ENCODE results near the gene CISH. TPM values are rescaled to one million over a fixed set of nuclear protein-coding genes. Genes with fewer than 3 reads are reported as not detected.

Gene CISH
- total RNA-seq, 1 donor from 2014 or later = 2.6 TPM

DNA sequence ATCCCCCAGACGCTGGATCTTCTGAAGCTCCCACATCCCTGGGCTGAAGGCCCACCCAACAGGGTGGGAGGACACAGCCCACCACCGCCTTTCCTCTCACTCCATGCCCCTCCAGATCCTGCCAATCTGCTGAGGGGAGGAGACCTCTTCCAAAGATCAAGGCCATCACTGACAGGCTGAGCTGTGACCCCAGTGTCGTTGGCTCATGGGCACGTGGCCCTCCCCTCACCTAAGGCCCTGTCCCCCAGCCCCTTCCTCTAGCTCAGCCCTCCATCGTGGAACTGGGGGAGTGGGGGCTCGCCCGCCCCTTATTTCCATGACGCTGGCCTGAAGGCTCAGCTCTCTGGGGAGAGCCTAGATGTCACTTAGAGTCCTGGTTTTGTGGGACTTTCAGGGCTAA is 54.5 kb downstream of the CISH start:
- no peaks in the 10 kb centered on the region for H3K9me3 Mint-ChIP-seq (ENCODE audit: unreplicated experiment)
- no peak for DNase-seq (ENCODE audit: low spot score)
- TF ChIP-seq, protein P1, sequence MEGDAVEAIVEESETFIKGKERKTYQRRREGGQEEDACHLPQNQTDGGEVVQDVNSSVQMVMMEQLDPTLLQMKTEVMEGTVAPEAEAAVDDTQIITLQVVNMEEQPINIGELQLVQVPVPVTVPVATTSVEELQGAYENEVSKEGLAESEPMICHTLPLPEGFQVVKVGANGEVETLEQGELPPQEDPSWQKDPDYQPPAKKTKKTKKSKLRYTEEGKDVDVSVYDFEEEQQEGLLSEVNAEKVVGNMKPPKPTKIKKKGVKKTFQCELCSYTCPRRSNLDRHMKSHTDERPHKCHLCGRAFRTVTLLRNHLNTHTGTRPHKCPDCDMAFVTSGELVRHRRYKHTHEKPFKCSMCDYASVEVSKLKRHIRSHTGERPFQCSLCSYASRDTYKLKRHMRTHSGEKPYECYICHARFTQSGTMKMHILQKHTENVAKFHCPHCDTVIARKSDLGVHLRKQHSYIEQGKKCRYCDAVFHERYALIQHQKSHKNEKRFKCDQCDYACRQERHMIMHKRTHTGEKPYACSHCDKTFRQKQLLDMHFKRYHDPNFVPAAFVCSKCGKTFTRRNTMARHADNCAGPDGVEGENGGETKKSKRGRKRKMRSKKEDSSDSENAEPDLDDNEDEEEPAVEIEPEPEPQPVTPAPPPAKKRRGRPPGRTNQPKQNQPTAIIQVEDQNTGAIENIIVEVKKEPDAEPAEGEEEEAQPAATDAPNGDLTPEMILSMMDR (IDR thresholded peaks at IDR 0.05; ENCODE audit: unreplicated experiment) = no peak
- H3K27me3 Mint-ChIP-seq (ENCODE audit: unreplicated experiment) = peaks cover 10% of the 10 kb centered on the region
- no peak overlapping the region for H3K4me3 Mint-ChIP-seq (ENCODE audit: unreplicated experiment)
- no peaks in the 10 kb centered on the region for H3K4me1 Mint-ChIP-seq (ENCODE audit: unreplicated experiment)
- no peaks in the 10 kb centered on the region for H3K36me3 Mint-ChIP-seq (ENCODE audit: low read depth, unreplicated experiment)
- H3K27ac Mint-ChIP-seq (ENCODE audit: unreplicated experiment) = no peak overlapping the region

Other genes starting within 250 kb of the CISH start
- gene CACNA2D2, start 108.1 kb downstream of the CISH start, total RNA-seq (ENCODE audit: unreplicated experiment) = 17.3 TPM
- 4.0 TPM for gene C3orf18, start 44.0 kb downstream of the CISH start, total RNA-seq (ENCODE audit: unreplicated experiment)
- 10.9 TPM for gene HEMK1, start 42.3 kb downstream of the CISH start, total RNA-seq (ENCODE audit: unreplicated experiment)
- gene MAPKAPK3, start 5.4 kb upstream of the CISH start, total RNA-seq (ENCODE audit: unreplicated experiment) = 6.4 TPM
- 1.3 TPM for gene DOCK3, start 63.2 kb upstream of the CISH start, total RNA-seq (ENCODE audit: unreplicated experiment)